Activated B cell treated with CpG ODN at 0.5 μM for 24 hours (primary cell): Measurements from ENCODE around the gene GSK3A. TPM values are rescaled to one million over a fixed set of nuclear protein-coding genes. Genes with fewer than 3 reads are reported as not detected.

ENCODE experiments used
- ATAC-seq: fragments of 200-7000 bp; cut with Tn5 transposase; one replicate; pipeline ENCODE4 v1.10.0; 2021; ENCODE audit warnings: low read depth, mild to moderate bottlenecking, moderate library complexity
- CTCF ChIA-PET: fragments of 350-600 bp; sonication (Branson Sonifier 250); formaldehyde crosslinking; loops from one replicate; lab custom pipeline; 2021; ENCODE audit warnings: antibody characterized with exemption; lab: Charles Lee
- POLR2A ChIA-PET: fragments of 350-600 bp; sonication (Branson Sonifier 250); formaldehyde crosslinking; loops from one replicate; lab custom pipeline; 2021; ENCODE audit warnings: antibody characterized with exemption; lab: Charles Lee
- DNase-seq: peaks from one replicate; pipeline ENCODE4 v3.0.0; 2022
- H3K27ac Mint-ChIP-seq: one replicate; pipeline ENCODE4 v1.8.0; 2020; ENCODE audit warnings: mixed read lengths
- H3K27me3 Mint-ChIP-seq: one replicate; pipeline ENCODE4 v1.8.0; 2021; ENCODE audit warnings: mixed read lengths
- H3K36me3 Mint-ChIP-seq: one replicate; pipeline ENCODE4 v1.8.0; 2021; ENCODE audit warnings: low read depth, mixed read lengths
- H3K4me1 Mint-ChIP-seq: one replicate; pipeline ENCODE4 v1.8.0; 2021; ENCODE audit warnings: mixed read lengths
- H3K4me3 Mint-ChIP-seq: one replicate; pipeline ENCODE4 v1.8.0; 2020; ENCODE audit warnings: mild to moderate bottlenecking, mixed read lengths
- H3K9me3 Mint-ChIP-seq: one replicate; pipeline ENCODE4 v1.8.0; 2020; ENCODE audit warnings: mixed read lengths
- intact Hi-C: fragments of 100-400 bp; cut with micrococcal nuclease; formaldehyde crosslinking; loops from one replicate; pipeline ENCODE4 v1.15.1; 2024
- total RNA-seq: library from RNA; stranded (reverse); gene quantifications from 2 replicates; pipeline ENCODE4 v1.2.3, GENCODE V29; 2022
- TF ChIP-seq, protein P1 (sequence below): fragments of 200-600 bp; IDR thresholded peaks from one replicate; pipeline ENCODE4 v1.8.0; 2022; ENCODE audit warnings: antibody characterized with exemption, mild to moderate bottlenecking

Gene GSK3A
- total RNA-seq, 1 donor from 2014 or later, result 38.6 TPM

DNA sequence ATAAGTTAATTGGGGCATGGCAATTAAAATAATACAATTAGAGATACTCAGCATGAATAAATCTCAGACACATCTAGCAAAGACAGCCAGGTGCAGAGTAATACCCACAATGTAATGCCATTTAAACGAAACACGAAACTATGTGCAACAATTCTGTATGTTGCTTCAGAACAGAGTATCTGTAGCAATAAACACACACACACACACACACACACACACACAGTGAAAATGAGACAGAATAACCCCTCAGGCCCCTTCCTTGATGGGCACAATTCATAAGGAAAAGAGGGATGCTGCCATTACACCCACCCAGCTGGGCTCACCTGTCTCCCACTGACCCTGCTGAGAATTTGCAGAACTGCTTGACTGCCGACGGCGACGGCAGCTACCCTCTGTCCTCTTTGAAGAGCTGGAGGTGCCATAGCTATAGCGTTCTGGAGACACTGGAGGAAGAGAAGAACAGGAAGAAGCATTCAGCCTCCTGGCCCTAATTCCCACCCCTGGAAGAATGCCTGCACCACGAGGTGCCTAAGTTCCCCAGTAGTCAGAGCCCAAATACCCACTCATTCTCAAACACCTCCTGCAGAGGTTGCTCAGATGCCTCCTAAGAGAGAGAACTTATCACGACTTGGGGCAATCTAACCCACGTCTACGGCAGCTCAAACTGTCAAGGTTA is 27.5 kb downstream of the GSK3A start:
- Mint-ChIP-seq H3K4me3 (peak overlapping the region; percentile 89), H3K4me1 (peaks cover 65% of the 10 kb centered on the region), H3K27me3 (no peaks in the 10 kb centered on the region), H3K36me3 (peaks cover 45% of the 10 kb centered on the region), H3K27ac (peak overlapping the region; percentile 59), H3K9me3 (no peaks in the 10 kb centered on the region)
- ChIA-PET POLR2A (interaction anchor here (1.6 to 4.5 kb wide), 2 partner anchors 14 to 70 kb away, joined by 3 to 31 read pairs; no protein-coding TSS in a partner anchor), CTCF (interaction anchor here (1.1 kb wide), 1 partner anchor 74 kb away, joined by 3 read pairs; no protein-coding TSS in a partner anchor)
- DNase-seq (no peak), ATAC-seq (no peak)
- TF ChIP-seq, protein P1, sequence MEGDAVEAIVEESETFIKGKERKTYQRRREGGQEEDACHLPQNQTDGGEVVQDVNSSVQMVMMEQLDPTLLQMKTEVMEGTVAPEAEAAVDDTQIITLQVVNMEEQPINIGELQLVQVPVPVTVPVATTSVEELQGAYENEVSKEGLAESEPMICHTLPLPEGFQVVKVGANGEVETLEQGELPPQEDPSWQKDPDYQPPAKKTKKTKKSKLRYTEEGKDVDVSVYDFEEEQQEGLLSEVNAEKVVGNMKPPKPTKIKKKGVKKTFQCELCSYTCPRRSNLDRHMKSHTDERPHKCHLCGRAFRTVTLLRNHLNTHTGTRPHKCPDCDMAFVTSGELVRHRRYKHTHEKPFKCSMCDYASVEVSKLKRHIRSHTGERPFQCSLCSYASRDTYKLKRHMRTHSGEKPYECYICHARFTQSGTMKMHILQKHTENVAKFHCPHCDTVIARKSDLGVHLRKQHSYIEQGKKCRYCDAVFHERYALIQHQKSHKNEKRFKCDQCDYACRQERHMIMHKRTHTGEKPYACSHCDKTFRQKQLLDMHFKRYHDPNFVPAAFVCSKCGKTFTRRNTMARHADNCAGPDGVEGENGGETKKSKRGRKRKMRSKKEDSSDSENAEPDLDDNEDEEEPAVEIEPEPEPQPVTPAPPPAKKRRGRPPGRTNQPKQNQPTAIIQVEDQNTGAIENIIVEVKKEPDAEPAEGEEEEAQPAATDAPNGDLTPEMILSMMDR, result no peak
- intact Hi-C loops, result loop anchor here (5.0 kb wide), 1 partner anchor 38 kb away; no protein-coding TSS in a partner anchor

DNA sequence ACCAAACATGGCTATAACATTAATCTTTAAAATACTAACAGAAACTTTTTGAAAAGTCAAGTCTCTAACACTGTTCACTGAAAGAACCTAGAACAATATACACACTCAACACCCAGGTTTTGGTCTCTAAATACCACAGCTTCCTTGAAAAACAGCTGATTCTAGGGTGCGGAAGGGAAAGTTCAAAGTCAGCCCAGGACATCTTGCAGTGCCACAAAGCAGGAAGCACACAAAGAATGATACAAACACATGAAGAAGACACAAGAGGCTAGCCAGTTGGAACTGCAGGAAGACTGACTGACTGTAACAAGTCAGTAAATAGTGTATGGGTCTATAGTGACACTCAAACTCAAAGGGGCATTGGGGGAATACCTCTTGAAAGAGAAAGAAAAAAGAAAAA is 29.5 kb downstream of the GSK3A start:
- DNase-seq, result no peak
- Mint-ChIP-seq H3K36me3 (peaks cover 63% of the 10 kb centered on the region), H3K27me3 (no peaks in the 10 kb centered on the region), H3K27ac (no peak overlapping the region), H3K9me3 (no peaks in the 10 kb centered on the region), H3K4me1 (peaks cover 51% of the 10 kb centered on the region), H3K4me3 (no peak overlapping the region)
- ChIA-PET POLR2A (no interaction called here), CTCF (no interaction called here)
- ATAC-seq, result no peak
- TF ChIP-seq, protein P1, result no peak
- intact Hi-C loops, result no loop called here

DNA sequence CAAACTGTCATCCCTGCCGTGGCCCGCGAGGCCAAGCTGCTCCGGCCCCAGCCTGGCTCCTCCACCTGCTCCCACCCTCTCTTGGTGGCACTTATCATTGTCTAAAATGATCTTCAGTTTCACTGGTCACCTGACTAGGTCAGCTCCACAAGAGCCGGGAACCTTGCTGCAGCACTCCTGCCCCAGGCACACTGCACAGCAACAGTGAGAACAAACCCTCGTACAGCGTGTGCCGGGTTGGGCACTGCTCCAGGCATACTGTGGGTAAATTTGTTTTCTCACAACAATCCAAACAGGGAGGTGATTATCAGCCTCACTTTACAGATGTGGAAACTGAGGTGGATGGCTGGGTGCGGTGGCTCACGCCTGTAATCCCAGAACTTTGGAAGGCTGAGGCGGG is 33.8 kb downstream of the GSK3A start:
- DNase-seq (no peak), ATAC-seq (no peak)
- H3K27me3 Mint-ChIP-seq, result no peaks in the 10 kb centered on the region
- ChIA-PET CTCF (no interaction called here), POLR2A (no interaction called here)
- TF ChIP-seq, protein P1, result no peak
- no peak overlapping the region for H3K27ac Mint-ChIP-seq
- no peaks in the 10 kb centered on the region for H3K9me3 Mint-ChIP-seq
- no peak overlapping the region for H3K4me3 Mint-ChIP-seq
- H3K4me1 Mint-ChIP-seq, result peaks cover 42% of the 10 kb centered on the region
- intact Hi-C loops, result no loop called here
- peaks cover 75% of the 10 kb centered on the region for H3K36me3 Mint-ChIP-seq

DNA sequence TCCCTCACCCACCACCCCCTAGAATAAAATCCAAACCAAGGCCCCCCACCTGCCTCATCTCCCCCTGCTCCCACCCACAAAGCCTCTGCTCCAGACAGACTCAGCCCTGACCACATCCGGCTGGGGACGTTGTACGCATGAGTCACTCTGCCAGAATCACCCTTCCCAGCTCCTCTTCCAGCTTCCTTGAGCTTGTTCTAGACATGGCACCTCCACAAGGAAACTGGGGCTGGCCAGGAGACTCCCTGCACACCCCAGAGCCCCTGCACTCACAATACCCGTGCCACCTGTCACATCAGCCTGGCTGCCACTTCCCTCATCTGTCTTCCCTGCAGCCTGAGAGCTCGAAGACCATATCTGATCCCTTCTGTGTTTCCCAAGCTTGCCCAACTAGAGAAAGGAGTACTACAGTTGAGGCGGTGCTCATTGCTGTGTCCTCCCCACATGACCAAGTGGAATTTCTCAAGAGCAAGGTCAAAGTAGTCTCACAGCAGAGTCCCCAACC is 34.6 kb downstream of the GSK3A start:
- ATAC-seq, result no peak
- Mint-ChIP-seq H3K27me3 (no peaks in the 10 kb centered on the region), H3K9me3 (no peaks in the 10 kb centered on the region), H3K36me3 (peaks cover 74% of the 10 kb centered on the region), H3K4me3 (no peak overlapping the region), H3K27ac (peak overlapping the region; percentile 35), H3K4me1 (peaks cover 42% of the 10 kb centered on the region)
- TF ChIP-seq, protein P1, result no peak
- no peak for DNase-seq
- ChIA-PET CTCF (no interaction called here), POLR2A (no interaction called here)
- intact Hi-C loops, result no loop called here

DNA sequence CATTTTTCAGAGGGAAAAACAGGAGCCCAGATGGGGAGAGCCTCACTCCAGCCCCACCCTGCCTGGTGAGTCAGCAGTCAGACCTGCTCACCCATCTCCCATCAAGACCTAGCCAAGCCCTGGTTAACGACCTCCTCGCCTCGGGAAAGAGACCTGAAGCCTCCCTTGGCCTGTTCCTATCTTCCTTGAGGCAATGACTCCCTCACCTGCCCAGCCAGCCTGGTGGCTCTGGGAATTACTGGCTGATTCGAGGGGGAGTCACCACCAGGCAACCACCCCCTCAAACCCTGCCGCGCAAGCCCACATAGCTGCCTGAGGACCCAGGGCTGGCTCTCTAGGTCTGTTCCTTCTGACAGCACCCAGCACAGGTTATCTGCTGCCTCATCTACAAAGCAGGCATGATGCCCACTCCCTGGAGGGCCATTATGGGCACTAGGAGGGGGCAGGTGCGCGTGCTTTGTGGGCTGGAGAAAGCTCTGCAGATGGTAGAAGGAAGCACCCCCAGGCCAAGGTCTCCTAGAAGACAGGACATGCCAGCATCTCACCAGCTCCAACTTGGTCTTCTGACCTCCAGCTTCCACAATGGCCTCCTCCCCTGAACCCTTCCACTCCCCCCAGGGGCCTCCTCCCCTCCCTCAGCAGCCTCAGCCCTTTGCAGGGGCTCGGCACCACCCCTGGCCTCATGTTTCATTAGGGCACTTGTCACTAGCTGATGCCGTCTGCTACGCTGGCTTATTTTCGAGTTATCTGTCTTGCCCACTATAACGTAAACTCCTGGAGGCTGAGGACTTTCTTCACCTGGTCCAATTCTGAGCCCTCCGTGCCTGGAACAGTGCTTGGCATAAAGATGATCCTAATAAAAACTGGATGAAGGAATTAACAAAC is 35.3 kb downstream of the GSK3A start:
- H3K4me3 Mint-ChIP-seq, result no peak overlapping the region
- ChIA-PET CTCF (no interaction called here), POLR2A (no interaction called here)
- no peaks in the 10 kb centered on the region for H3K9me3 Mint-ChIP-seq
- no peaks in the 10 kb centered on the region for H3K27me3 Mint-ChIP-seq
- peaks cover 47% of the 10 kb centered on the region for H3K4me1 Mint-ChIP-seq
- TF ChIP-seq, protein P1, result no peak
- intact Hi-C loops, result no loop called here
- ATAC-seq (no peak), DNase-seq (no peak)
- H3K27ac Mint-ChIP-seq, result peak overlapping the region; percentile 35
- peaks cover 73% of the 10 kb centered on the region for H3K36me3 Mint-ChIP-seq
